HEK293 (cell line): ENCODE results near the gene CRIP2.

ENCODE experiments used
- CTCF ChIA-PET: fragments of 350-600 bp; formaldehyde crosslinking; extraction: SDS; loops from one replicate; lab custom pipeline; 2021; ENCODE audit warnings: antibody characterized with exemption; lab: Yijun Ruan, JAX
- POLR2A ChIA-PET: fragments of 300-600 bp; formaldehyde crosslinking; extraction: SDS; loops from one replicate; lab custom pipeline; 2020; ENCODE audit warnings: antibody characterized with exemption, inconsistent platforms; lab: Yijun Ruan, JAX
- H3K27ac ChIP-seq: fragments of 200-500 bp; sonication (Bioruptor generic); 2 replicates; pipeline ENCODE4 v1.5.1; 2014; ENCODE audit warnings: low read depth, low read length, control low read depth, inconsistent platforms; ENCODE audit errors: extremely low read depth
- H3K36me3 ChIP-seq, 2 experiments: fragments of 200-500 bp in 1 of 2; sonication (Bioruptor generic) in 1 of 2; 1 replicate in 1 of 2; 2 replicates in 1 of 2; pipeline ENCODE4 v1.5.1; 2014 to 2017; ENCODE audit warnings: inconsistent platforms in 2 of 2, low read length in 2 of 2; ENCODE audit not compliant: control insufficient read depth in 2 of 2, insufficient read depth in 1 of 2
- H3K4me1 ChIP-seq: fragments of 200-500 bp; sonication (Bioruptor generic); 2 replicates; pipeline ENCODE4 v1.5.1; 2014; ENCODE audit warnings: mild to moderate bottlenecking, low read length, inconsistent platforms; ENCODE audit not compliant: control insufficient read depth, insufficient read depth
- H3K4me3 ChIP-seq: 2 replicates; pipeline ENCODE4 v1.5.1; 2011; ENCODE audit warnings: low read depth, mild to moderate bottlenecking, control low read depth, low read length, moderate library complexity
- H3K9me3 ChIP-seq: fragments of 200-500 bp; sonication (Bioruptor generic); 2 replicates; pipeline ENCODE4 v1.5.1; 2014; ENCODE audit warnings: low read depth, low read length, inconsistent platforms; ENCODE audit not compliant: control insufficient read depth, insufficient read depth
- HIC1 ChIP-seq: fragments of 450-650 bp; formaldehyde crosslinking; IDR thresholded peaks from 2 replicates; pipeline ENCODE4 v1.5.1; 2016; ENCODE audit warnings: missing biosample characterization, missing genetic modification characterization
- HOXA7 ChIP-seq: sonication (generic); formaldehyde crosslinking; IDR thresholded peaks from 2 replicates; pipeline ENCODE4 v1.8.1; 2022; ENCODE audit warnings: missing genetic modification reagents, borderline replicate concordance
- IKZF3 ChIP-seq: fragments of 450-650 bp; IDR thresholded peaks from 2 replicates; pipeline ENCODE4 v1.5.0; 2018; ENCODE audit warnings: missing biosample characterization, mild to moderate bottlenecking, missing genetic modification characterization, moderate library complexity
- KLF9 ChIP-seq: fragments of 450-650 bp; formaldehyde crosslinking; IDR thresholded peaks from 2 replicates; pipeline ENCODE4 v1.5.1; 2016; ENCODE audit warnings: missing biosample characterization, missing genetic modification characterization, low read depth
- OSR2 ChIP-seq: fragments of 450-650 bp; formaldehyde crosslinking; IDR thresholded peaks from 2 replicates; pipeline ENCODE4 v1.5.1; 2016; ENCODE audit warnings: missing biosample characterization, missing genetic modification characterization
- SCRT1 ChIP-seq: fragments of 450-650 bp; formaldehyde crosslinking; IDR thresholded peaks from 2 replicates; pipeline ENCODE4 v1.5.1; 2016; ENCODE audit warnings: missing biosample characterization, missing genetic modification characterization, borderline replicate concordance
- SP2 ChIP-seq: fragments of 450-650 bp; formaldehyde crosslinking; IDR thresholded peaks from 2 replicates; pipeline ENCODE4 v1.5.1; 2016; ENCODE audit warnings: missing biosample characterization, missing genetic modification characterization
- SP3 ChIP-seq: fragments of 450-650 bp; formaldehyde crosslinking; IDR thresholded peaks from 2 replicates; pipeline ENCODE4 v1.5.1; 2016; ENCODE audit warnings: missing biosample characterization, missing genetic modification characterization
- SP7 ChIP-seq: fragments of 450-650 bp; formaldehyde crosslinking; IDR thresholded peaks from 2 replicates; pipeline ENCODE4 v1.5.1; 2016; ENCODE audit warnings: missing biosample characterization, missing genetic modification characterization
- ZBTB11 ChIP-seq: fragments of 450-650 bp; formaldehyde crosslinking; conservative IDR thresholded peaks from 2 replicates; pipeline ENCODE4 v1.5.1; 2016; ENCODE audit warnings: low read depth, missing biosample characterization, missing genetic modification characterization
- ZBTB44 ChIP-seq: fragments of 450-650 bp; IDR thresholded peaks from 2 replicates; pipeline ENCODE4 v1.5.1; 2018; ENCODE audit warnings: missing biosample characterization, mild to moderate bottlenecking, missing genetic modification characterization
- ZNF169 ChIP-seq: fragments of 450-650 bp; formaldehyde crosslinking; IDR thresholded peaks from 2 replicates; pipeline ENCODE4 v1.5.1; 2016; ENCODE audit warnings: missing biosample characterization, missing genetic modification characterization
- ZNF518A ChIP-seq: fragments of 450-650 bp; formaldehyde crosslinking; conservative IDR thresholded peaks from 2 replicates; pipeline ENCODE4 v1.5.1; 2016; ENCODE audit warnings: low read depth, missing biosample characterization, missing genetic modification characterization
- ZNF560 ChIP-seq: fragments of 450-650 bp; formaldehyde crosslinking; IDR thresholded peaks from 2 replicates; pipeline ENCODE4 v1.5.1; 2017; ENCODE audit warnings: missing biosample characterization, missing genetic modification characterization, borderline replicate concordance
- ZNF561 ChIP-seq: fragments of 450-650 bp; IDR thresholded peaks from 2 replicates; pipeline ENCODE4 v1.5.1; 2018; ENCODE audit warnings: missing biosample characterization, missing genetic modification characterization, borderline replicate concordance
- ZNF660 ChIP-seq: fragments of 450-650 bp; IDR thresholded peaks from 2 replicates; pipeline ENCODE4 v1.5.1; 2018; ENCODE audit warnings: missing biosample characterization, mild to moderate bottlenecking, missing genetic modification characterization
- ZNF670 ChIP-seq: fragments of 450-650 bp; formaldehyde crosslinking; IDR thresholded peaks from 2 replicates; pipeline ENCODE4 v1.5.1; 2016; ENCODE audit warnings: missing biosample characterization, missing genetic modification characterization, low read depth
- ZNF677 ChIP-seq: fragments of 450-650 bp; IDR thresholded peaks from 2 replicates; pipeline ENCODE4 v1.5.0; 2018; ENCODE audit warnings: missing biosample characterization, mild to moderate bottlenecking, missing genetic modification characterization, moderate library complexity
- ZNF843 ChIP-seq: fragments of 450-650 bp; formaldehyde crosslinking; IDR thresholded peaks from 2 replicates; pipeline ENCODE4 v1.5.1; 2016; ENCODE audit warnings: missing biosample characterization, missing genetic modification characterization
- ZSCAN30 ChIP-seq: fragments of 450-650 bp; IDR thresholded peaks from 2 replicates; pipeline ENCODE4 v1.5.1; 2018; ENCODE audit warnings: missing biosample characterization, mild to moderate bottlenecking, missing genetic modification characterization, moderate library complexity

CRIP2 gene

GRCh38 chr14:105490572-105491365 lies 16.1 kb downstream of the CRIP2 start, which contains the start of gene TEDC1 (continued):
- TF ChIP-seq ZBTB11 (tag by site-specific recombination) (peak; percentile 99), ZNF518A (tag by site-specific recombination) (peak; percentile 39), KLF9 (peak; percentile 92), IKZF3 (peak; percentile 90; the same call in 1 of the 2 replicates), ZNF670 (tag by site-specific recombination) (no peak), SP7 (tag by site-specific recombination) (peak; percentile 77)

GRCh38 chr14:105491366-105491973 lies 16.8 kb downstream of the CRIP2 start:
- Histone ChIP-seq H3K9me3 (no peaks in the 10 kb centered on the region), H3K4me3 (peak overlapping the region; percentile 81), H3K4me1 (peaks cover 5% of the 10 kb centered on the region), H3K27ac (peak overlapping the region; percentile 85), H3K36me3 (peaks cover 0 to 18% of the 10 kb centered on the region in 2 experiments; a peak in 1 of 3 replicates)
- CTCF ChIA-PET = interaction anchor here (0.6 to 5.0 kb wide), 5 partner anchors 10 to 851 kb away, joined by 3 to 83 read pairs (median 3); no protein-coding TSS in a partner anchor
- POLR2A ChIA-PET = interaction anchor here (0.6 to 1.3 kb wide), 11 partner anchors 9 to 694 kb away, joined by 3 to 19 read pairs (median 4); no protein-coding TSS in a partner anchor
- TF ChIP-seq ZNF660 (tag by site-specific recombination) (0 out of 2 replicates have a peak, but pooled peaks have one; percentile 73), ZNF677 (tag by site-specific recombination) (peak; percentile 59; the same call in 1 of the 2 replicates), HOXA7 (CRISPR knock-in tag) (no peak), KLF9 (peak; percentile 38; the same call in 1 of the 2 replicates), ZSCAN30 (tag by site-specific recombination) (peak; percentile 81), HIC1 (tag by site-specific recombination) (peak; percentile 93), ZNF561 (peak; percentile 60; the same call in 1 of the 2 replicates), OSR2 (tag by site-specific recombination) (peak; percentile 67), ZBTB44 (tag by site-specific recombination) (0 out of 2 replicates have a peak, but pooled peaks have one; percentile 34), SCRT1 (tag by site-specific recombination) (no peak), ZNF843 (tag by site-specific recombination) (no peak), SP2 (tag by site-specific recombination) (peak; percentile 56), ZNF169 (tag by site-specific recombination) (0 out of 2 replicates have a peak, but pooled peaks have one; percentile 34), SP3 (peak; percentile 73), ZNF560 (tag by site-specific recombination) (no peak)
